ENCODE results near the gene TLE3. TPM values are rescaled to one million over a fixed set of nuclear protein-coding genes. Genes with fewer than 3 reads are reported as not detected.

TLE3 gene
- total and polyA plus RNA-seq, 2 of the 4 experiments (the other 2 are of a cell fraction), result 6.5 to 16.3 TPM

GRCh38 chr15:70097063-70097320, 725 bp downstream of the TLE3 start:
- ChIA-PET POLR2A (ENCODE audit: unreplicated experiment) (no interaction called here), CTCF (interaction anchor here (0.9 kb wide), 1 partner anchor 51 kb away, joined by 3 read pairs; no protein-coding TSS in a partner anchor)
- H2BK5ac ChIP-seq (ENCODE audit: low read depth, low read length, poor library complexity, severe bottlenecking), result peak overlapping the region; percentile 69
- H4K91ac ChIP-seq (ENCODE audit: insufficient read depth, low read depth, low read length), result no peak overlapping the region
- H4K8ac ChIP-seq (ENCODE audit: low read depth in 2 of 2, low read length in 2 of 2), result no peak overlapping the region
- 0% methylated on average over 10 of the region's 37 CpGs; no CpG with 5 or more reads in 1 of the 2 experiments for whole genome bisulfite sequencing, 2 experiments (ENCODE audit: extremely low coverage in 2 of 2, insufficient read length in 1 of 2)
- H3K27me3 ChIP-seq (ENCODE audit: control insufficient read depth, insufficient read depth, low read length), result peaks cover 2% of the 10 kb centered on the region; the same call in 1 of the 2 replicates
- H3K36me3 ChIP-seq (ENCODE audit: control insufficient read depth, insufficient read depth, low read length), result peaks cover 7% of the 10 kb centered on the region
- H3K9ac ChIP-seq (ENCODE audit: low read depth, low read length), result peak overlapping the region; percentile 62
- no peak overlapping the region for H3K4me2 ChIP-seq (ENCODE audit: low read depth, low read length)
- H3K4ac ChIP-seq (ENCODE audit: low read depth, low read length), result no peak overlapping the region
- no peak overlapping the region for H4K5ac ChIP-seq (ENCODE audit: low read depth, low read length)
- peak overlapping the region; percentile 60 for H3K27ac ChIP-seq (ENCODE audit: insufficient read depth, low read length)
- peak overlapping the region; percentile 88 for H2AFZ ChIP-seq (replicated peaks; ENCODE audit: low read length, poor library complexity)
- no TSS peak for BruUV-seq (replicated peaks)
- H4K20me1 ChIP-seq (ENCODE audit: insufficient read depth, low read length), result peaks cover 30% of the 10 kb centered on the region
- peak overlapping the region; percentile 88 for H2AK9ac ChIP-seq (replicated peaks; ENCODE audit: low read depth, low read length, poor library complexity)
- H3K18ac ChIP-seq (ENCODE audit: low read depth, low read length), result no peak overlapping the region
- intact Hi-C loops (cut with micrococcal nuclease) (loop anchor here (1.0 to 10.0 kb wide), 7 partner anchors 144 to 574 kb away; no protein-coding TSS in a partner anchor), in situ Hi-C loops (cut with MboI; ENCODE audit: low sequenced_read_pairs) (loop anchor here (25.0 kb wide), 1 partner anchor 390 kb away; no protein-coding TSS in a partner anchor), dilution Hi-C loops (cut with HindIII; ENCODE audit: low sequenced_read_pairs, unreplicated experiment) (no loop called here)
- ATAC-seq (ENCODE audit: low read depth) (no peak), DNase-seq (no peak)
- no peak overlapping the region for H2BK15ac ChIP-seq (ENCODE audit: low read depth, low read length)
- no peak overlapping the region for H2BK120ac ChIP-seq (ENCODE audit: low read depth, low read length)
- H2AK5ac ChIP-seq (ENCODE audit: low read depth, low read length), result no peak overlapping the region
- H2BK20ac ChIP-seq (ENCODE audit: low read depth, low read length), result no peak overlapping the region
- peak overlapping the region; percentile 94 for H3K4me3 ChIP-seq (ENCODE audit: insufficient read depth, low read depth, low read length)
- no peak overlapping the region for H3K14ac ChIP-seq (replicated peaks; ENCODE audit: low read depth, low read length)
- peaks cover 13 to 33% of the 10 kb centered on the region in 2 experiments; a peak in 3 of 4 replicates for H3K79me1 ChIP-seq (ENCODE audit: low read depth in 1 of 2, low read length in 2 of 2)
- no peak overlapping the region for H3K23ac ChIP-seq (ENCODE audit: low read depth, low read length)
- no peak overlapping the region for H3K56ac ChIP-seq (ENCODE audit: extremely low read depth, insufficient read depth, low read length)
- no peaks in the 10 kb centered on the region for H3K9me3 ChIP-seq (ENCODE audit: control insufficient read depth, insufficient read depth, low read length)
- H3K4me1 ChIP-seq (ENCODE audit: control insufficient read depth, insufficient read depth, low read length), result peaks cover 38% of the 10 kb centered on the region
- TF ChIP-seq MAZ (IDR thresholded peaks at IDR 0.05; ENCODE audit: borderline replicate concordance, low read depth, low read length) (no peak), RFX5 (IDR thresholded peaks at IDR 0.05; ENCODE audit: low read depth, low read length) (no peak), MAFK (IDR thresholded peaks at IDR 0.05; ENCODE audit: low read depth, low read length) (no peak), SMC3 (IDR thresholded peaks at IDR 0.05; ENCODE audit: low read depth, low read length) (no peak), RAD21 (IDR thresholded peaks at IDR 0.05; ENCODE audit: low read length) (no peak), CEBPB (IDR thresholded peaks at IDR 0.05; ENCODE audit: low read depth, low read length) (no peak), FOS (IDR thresholded peaks at IDR 0.05; ENCODE audit: low read depth, low read length) (no peak), USF2 (IDR thresholded peaks at IDR 0.05; ENCODE audit: low read depth, low read length) (no peak), NFE2L2 (IDR thresholded peaks at IDR 0.05; ENCODE audit: low read depth, low read length) (no peak)
- peaks cover 15% of the 10 kb centered on the region for H3K9me1 ChIP-seq (ENCODE audit: insufficient read depth, low read length)
